Measurements from ENCODE around the gene PHLPP1.

GRCh38 chr18:62713651-62714247 lies 1.6 kb upstream of the PHLPP1 start:
- no peak for TF ChIP-seq CTCF (IDR thresholded peaks at IDR 0.05)
- no peak for TF ChIP-seq POLR2AphosphoS5 (IDR thresholded peaks at IDR 0.05)

Data from suprapubic skin (tissue), 3 donors.